ENCODE measurements around the gene THAP7.

THAP7 gene

DNA sequence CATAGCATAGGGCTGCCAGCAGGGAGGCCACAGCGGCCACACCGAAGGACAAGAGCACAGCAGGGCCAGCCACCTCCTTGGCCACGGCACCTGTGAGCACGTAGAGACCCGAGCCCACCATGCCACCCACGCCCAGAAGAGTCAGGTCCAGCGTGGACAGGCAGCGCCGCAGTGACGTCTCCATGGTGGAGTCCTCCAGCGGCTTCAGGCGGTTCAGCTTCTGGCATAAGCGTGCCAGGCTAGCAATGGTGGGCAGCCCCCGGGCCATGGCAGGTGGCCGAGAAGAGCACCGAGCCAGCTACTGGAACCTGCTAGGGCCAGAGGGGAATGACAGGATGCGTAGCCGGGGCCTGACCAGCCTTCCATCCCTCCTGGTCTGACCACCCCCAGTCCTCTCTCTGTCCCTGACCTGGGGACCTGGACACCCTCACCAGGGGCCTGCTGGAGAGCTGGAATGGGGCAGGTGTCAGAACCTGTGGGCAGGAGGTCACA is 29.7 kb upstream of the THAP7 start:
- TF ChIP-seq, protein P1, sequence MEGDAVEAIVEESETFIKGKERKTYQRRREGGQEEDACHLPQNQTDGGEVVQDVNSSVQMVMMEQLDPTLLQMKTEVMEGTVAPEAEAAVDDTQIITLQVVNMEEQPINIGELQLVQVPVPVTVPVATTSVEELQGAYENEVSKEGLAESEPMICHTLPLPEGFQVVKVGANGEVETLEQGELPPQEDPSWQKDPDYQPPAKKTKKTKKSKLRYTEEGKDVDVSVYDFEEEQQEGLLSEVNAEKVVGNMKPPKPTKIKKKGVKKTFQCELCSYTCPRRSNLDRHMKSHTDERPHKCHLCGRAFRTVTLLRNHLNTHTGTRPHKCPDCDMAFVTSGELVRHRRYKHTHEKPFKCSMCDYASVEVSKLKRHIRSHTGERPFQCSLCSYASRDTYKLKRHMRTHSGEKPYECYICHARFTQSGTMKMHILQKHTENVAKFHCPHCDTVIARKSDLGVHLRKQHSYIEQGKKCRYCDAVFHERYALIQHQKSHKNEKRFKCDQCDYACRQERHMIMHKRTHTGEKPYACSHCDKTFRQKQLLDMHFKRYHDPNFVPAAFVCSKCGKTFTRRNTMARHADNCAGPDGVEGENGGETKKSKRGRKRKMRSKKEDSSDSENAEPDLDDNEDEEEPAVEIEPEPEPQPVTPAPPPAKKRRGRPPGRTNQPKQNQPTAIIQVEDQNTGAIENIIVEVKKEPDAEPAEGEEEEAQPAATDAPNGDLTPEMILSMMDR (IDR thresholded peaks at IDR 0.05; ENCODE audit: low read depth, low read length, missing control alignments): no peak
- in situ Hi-C loops (cut with HindIII; ENCODE audit: low pct_ligation_motif_present, low sequenced_read_pairs): no loop called here
- H3K27ac ChIP-seq: no peak overlapping the region
- no peak overlapping the region for H3K4me3 ChIP-seq (ENCODE audit: low read depth, low read length)
- no peak for DNase-seq
- no peaks in the 10 kb centered on the region for H3K36me3 ChIP-seq (replicated peaks)
- peaks cover 22% of the 10 kb centered on the region for H3K27me3 ChIP-seq (replicated peaks)

DNA sequence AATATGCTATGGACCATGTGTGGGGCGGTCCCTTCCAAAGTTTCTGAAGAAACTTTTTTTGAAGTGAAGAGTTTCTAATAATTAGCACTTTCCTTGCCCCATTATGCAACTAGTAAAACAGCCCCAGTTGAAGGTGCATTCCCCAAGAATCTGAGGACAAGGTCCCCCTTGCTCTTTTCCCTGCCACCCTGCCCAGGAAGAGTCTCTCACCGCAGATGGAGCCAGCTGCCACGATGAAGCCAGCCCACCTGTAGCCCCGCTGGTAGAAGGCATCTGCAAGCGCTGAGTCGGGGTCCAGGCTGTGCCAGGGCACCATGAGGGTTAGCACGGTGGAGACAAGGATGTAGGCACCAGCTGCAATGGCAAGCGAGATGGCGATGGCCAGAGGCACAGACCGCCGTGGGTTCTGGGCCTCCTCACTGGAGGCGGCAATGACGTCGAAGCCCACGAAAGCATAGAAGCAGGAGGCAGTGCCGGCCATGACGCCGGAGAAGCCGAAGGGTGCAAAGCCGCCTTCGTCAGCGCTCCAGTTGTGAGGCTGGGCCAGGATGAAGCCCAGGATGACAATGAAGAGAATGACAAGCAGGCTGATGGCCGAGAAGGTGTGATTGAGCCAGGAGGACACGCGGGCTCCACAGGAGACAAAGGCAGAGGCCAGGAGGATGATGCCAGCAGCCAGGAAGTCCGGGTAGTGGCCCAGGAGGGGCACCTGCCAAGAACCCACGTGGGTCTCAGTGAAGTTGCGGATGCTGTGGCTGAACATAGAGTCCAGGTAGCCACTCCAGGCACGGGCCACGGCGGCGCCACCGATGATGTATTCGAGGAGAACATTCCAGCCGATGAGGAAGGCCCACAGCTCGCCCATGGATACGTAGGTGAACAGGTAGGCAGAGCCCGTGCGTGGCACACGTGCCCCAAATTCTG is 29.0 kb upstream of the THAP7 start:
- H3K36me3 ChIP-seq (replicated peaks): no peaks in the 10 kb centered on the region
- DNase-seq: no peak
- TF ChIP-seq, protein P1 (IDR thresholded peaks at IDR 0.05; ENCODE audit: low read depth, low read length, missing control alignments): no peak
- no peak overlapping the region for H3K27ac ChIP-seq
- H3K27me3 ChIP-seq (replicated peaks): peaks cover 22% of the 10 kb centered on the region
- H3K4me3 ChIP-seq (ENCODE audit: low read depth, low read length): no peak overlapping the region
- in situ Hi-C loops (cut with HindIII; ENCODE audit: low pct_ligation_motif_present, low sequenced_read_pairs): no loop called here

DNA sequence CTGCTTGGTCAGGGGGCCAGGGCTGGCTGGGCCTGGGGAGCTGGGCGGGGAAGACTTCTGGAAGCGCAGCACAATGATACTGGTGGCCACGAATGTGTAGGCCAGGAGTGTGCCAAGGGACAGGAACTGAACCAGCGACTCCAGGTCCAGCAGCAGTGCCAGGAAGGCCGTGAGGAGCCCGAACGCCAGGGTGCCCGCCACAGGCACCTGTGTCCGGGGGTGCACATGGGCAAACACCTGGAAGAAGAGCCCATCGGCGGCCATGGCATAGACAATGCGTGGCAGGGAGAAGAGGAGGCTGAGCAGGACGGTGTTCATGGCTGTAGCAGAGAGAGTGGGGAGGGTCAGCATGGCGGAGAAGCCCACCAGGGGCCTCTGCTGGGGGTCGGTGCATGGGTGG is 28.1 kb upstream of the THAP7 start:
- Histone ChIP-seq H3K27ac (no peak overlapping the region), H3K27me3 (replicated peaks) (peaks cover 22% of the 10 kb centered on the region), H3K36me3 (replicated peaks) (no peaks in the 10 kb centered on the region), H3K4me3 (ENCODE audit: low read depth, low read length) (no peak overlapping the region)
- no peak for DNase-seq
- in situ Hi-C loops (cut with HindIII; ENCODE audit: low pct_ligation_motif_present, low sequenced_read_pairs): no loop called here
- TF ChIP-seq, protein P1 (IDR thresholded peaks at IDR 0.05; ENCODE audit: low read depth, low read length, missing control alignments): no peak

DNA sequence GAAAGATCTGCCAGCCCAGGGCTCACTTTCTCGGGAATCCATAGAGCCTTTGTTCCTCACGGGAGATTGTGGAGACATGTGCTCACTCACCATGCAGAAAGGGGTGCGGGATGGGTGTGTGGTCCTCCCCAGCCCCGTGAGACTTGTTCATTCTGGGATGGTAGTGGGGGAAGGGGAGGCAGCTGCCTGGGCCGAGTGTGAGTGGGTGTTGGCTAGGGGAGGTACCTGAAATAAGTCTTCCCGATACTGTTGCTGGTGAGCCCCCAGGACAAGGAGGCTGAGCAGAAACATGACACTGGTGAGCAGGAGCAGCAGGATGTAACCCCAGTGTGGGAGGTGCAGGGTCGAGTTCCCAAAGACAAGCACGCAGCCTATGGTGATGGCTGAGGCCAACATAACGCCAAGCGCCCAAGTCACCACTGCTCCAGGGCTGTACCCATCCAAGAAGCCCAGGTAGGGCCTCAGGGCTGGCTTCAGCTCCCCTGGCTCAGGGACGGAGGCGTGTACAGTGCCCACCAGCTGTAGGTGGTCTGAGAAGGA is 27.6 kb upstream of the THAP7 start:
- in situ Hi-C loops (cut with HindIII; ENCODE audit: low pct_ligation_motif_present, low sequenced_read_pairs): no loop called here
- Histone ChIP-seq H3K27me3 (replicated peaks) (peaks cover 22% of the 10 kb centered on the region), H3K4me3 (ENCODE audit: low read depth, low read length) (no peak overlapping the region), H3K36me3 (replicated peaks) (no peaks in the 10 kb centered on the region), H3K27ac (no peak overlapping the region)
- no peak for DNase-seq
- TF ChIP-seq, protein P1 (IDR thresholded peaks at IDR 0.05; ENCODE audit: low read depth, low read length, missing control alignments): no peak

DNA sequence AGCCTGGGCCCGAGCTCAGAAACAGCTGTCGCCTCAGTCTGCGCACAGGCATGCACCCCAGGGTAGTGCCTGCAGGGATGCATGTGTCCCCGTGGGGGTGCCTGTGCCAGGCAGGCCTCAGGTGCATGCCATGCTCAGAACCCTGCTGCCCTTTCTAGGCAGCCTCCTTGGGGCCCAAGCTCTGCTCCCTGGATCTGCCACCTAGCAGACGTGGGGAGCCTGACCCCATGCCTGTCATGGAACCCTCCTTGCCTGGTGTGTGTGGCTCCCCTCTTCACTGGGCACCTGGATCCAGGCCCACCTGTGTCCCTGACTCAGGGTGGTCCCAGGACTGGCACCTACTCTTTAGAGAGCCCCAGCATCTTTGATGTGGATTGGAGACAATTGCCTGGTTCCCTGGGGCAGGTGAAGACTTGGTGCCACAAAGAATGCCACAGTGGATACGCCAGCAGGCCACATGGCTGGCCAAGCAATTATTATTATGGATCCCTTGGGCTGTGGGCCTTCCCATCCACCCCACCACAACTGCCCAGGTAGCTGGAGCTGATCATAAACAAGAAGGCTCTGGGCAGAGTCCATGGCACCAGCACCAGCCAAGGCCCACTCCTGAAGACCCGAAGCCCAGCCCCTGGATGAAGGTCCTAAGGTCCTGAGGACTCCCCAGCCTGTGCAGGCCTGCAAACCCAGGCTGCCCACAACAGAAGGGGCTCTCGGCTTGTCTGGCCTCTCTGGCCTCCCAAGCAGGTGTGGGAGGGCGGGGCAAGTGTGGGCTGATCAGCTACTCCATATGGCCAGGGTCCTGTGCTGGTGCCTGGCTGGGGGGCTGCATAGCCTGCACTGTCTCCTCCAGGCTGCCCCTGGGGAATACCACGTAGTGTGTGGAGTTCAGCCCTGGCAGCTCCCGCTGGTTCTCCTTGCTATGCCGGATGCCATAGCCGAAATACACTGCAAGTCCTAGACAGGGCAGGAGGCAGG is 26.6 kb upstream of the THAP7 start:
- no peak overlapping the region for H3K27ac ChIP-seq
- DNase-seq: no peak
- peaks cover 22% of the 10 kb centered on the region for H3K27me3 ChIP-seq (replicated peaks)
- no peaks in the 10 kb centered on the region for H3K36me3 ChIP-seq (replicated peaks)
- in situ Hi-C loops (cut with HindIII; ENCODE audit: low pct_ligation_motif_present, low sequenced_read_pairs): no loop called here
- no peak overlapping the region for H3K4me3 ChIP-seq (ENCODE audit: low read depth, low read length)
- TF ChIP-seq, protein P1 (IDR thresholded peaks at IDR 0.05; ENCODE audit: low read depth, low read length, missing control alignments): no peak

All from brain microvascular endothelial cell (primary cell).